Stimulated activated CD8-positive, alpha-beta memory T cell treated with anti-CD3 and anti-CD28 coated beads, Interleukin-4, amount 100 ng/mL, for 4 hours (primary cell): Measurements from ENCODE around the gene SULT4A1.

Experiments
- DNase-seq, 2 donors: peaks; one replicate each; pipeline ENCODE4 v3.0.0-alpha.2; 2020; ENCODE audit warnings: low read depth in 2 of 2, low spot score in 1 of 2

Gene SULT4A1

GRCh38 chr22:43845981-43846380 is 16.3 kb downstream of the SULT4A1 start:
- DNase-seq, result no peak

GRCh38 chr22:43844560-43845545 is 17.5 kb downstream of the SULT4A1 start:
- DNase-seq, result no peak

DNA sequence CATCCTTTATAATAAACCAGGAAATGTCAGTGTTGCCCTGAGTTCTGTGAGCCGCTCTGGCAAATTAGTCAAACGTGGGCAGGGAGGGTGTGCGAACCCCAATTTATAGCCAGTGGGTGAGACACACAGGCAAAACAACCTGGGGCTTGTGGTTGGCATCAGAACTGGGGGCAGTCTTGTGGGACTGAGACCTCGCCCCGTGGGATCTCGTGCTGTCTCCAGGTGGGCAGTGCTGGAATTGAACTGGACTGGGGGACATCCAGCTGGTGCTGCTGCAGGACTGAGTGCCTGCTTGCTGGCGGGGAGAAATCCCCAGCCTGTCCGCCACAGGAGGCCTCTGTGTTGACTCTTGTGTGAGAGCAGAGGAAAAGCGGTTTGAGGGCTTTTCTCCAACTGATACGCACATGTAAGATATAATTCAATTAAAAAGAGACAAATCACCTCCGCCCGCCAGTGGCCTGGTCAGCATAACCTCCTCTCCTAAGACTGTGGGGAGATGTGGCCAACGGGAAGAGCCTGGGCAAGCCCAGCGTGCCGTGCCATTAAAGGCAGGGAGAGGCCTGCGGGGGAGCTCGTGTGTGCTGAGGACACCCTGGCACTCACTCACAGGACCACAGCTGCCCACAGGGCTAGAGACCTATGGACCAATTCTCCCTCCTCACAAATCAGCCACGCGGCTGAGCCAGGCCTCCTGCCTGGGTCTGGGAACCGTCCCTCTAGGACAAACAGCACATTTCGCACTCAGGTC is 18.4 kb downstream of the SULT4A1 start:
- DNase-seq, result no peak

DNA sequence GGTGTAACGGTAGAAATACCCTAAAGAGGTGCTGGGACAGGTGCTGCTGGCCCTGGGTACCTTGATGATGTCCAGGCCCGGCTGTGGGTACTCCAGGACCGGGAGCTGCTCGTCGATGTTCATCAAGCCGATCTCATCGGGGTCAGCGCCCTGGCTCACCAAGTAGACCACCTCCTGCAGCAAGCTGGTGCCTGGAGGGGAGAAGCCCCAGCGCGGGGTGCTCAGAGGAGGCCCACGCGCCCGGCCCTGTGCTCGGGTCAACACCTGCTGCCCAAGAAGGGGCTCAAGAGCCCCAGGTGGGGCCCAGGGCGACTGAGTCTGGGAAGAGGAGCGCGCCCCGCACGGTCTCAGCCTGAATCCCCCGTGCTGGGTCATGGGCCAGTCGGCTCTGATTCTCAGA is 20.6 kb downstream of the SULT4A1 start:
- no peak for DNase-seq

- DNase-seq, result no peak
Observed at GRCh38 chr22:43840851-43841250, 21.5 kb downstream of the SULT4A1 start.

- no peak for DNase-seq
Observed at GRCh38 chr22:43840431-43840830, 21.9 kb downstream of the SULT4A1 start.

GRCh38 chr22:43839781-43840180 is 22.5 kb downstream of the SULT4A1 start:
- no peak for DNase-seq

GRCh38 chr22:43838571-43839307 is 23.6 kb downstream of the SULT4A1 start:
- no peak for DNase-seq

- no peak for DNase-seq
Observed at GRCh38 chr22:43838161-43838560, 24.2 kb downstream of the SULT4A1 start.

DNA sequence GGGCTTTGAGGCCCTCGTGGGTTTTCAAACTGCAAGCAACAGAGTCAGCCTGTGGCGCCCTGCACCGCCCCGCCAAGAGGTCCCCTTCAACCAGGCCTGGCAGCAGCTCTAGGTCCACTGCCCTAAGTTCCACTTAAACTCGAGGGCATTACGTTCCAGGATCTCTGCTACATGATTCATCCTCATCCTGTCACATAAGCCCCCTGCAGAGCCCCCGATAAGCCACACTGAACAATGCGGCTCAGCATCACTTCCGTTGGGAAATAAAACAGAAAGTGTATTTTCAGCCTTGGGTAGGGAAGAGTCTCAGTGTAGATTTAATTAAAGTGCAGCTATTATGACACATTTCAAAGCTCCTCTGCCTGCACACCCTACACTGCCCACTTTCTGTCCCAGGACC is 24.6 kb downstream of the SULT4A1 start:
- DNase-seq, result no peak

GRCh38 chr22:43835736-43836135 is 26.6 kb downstream of the SULT4A1 start:
- no peak for DNase-seq

- DNase-seq, result no peak
Observed at GRCh38 chr22:43835166-43835565, 27.1 kb downstream of the SULT4A1 start.

- no peak for DNase-seq
Observed at GRCh38 chr22:43833286-43834240, 28.8 kb downstream of the SULT4A1 start.

DNA sequence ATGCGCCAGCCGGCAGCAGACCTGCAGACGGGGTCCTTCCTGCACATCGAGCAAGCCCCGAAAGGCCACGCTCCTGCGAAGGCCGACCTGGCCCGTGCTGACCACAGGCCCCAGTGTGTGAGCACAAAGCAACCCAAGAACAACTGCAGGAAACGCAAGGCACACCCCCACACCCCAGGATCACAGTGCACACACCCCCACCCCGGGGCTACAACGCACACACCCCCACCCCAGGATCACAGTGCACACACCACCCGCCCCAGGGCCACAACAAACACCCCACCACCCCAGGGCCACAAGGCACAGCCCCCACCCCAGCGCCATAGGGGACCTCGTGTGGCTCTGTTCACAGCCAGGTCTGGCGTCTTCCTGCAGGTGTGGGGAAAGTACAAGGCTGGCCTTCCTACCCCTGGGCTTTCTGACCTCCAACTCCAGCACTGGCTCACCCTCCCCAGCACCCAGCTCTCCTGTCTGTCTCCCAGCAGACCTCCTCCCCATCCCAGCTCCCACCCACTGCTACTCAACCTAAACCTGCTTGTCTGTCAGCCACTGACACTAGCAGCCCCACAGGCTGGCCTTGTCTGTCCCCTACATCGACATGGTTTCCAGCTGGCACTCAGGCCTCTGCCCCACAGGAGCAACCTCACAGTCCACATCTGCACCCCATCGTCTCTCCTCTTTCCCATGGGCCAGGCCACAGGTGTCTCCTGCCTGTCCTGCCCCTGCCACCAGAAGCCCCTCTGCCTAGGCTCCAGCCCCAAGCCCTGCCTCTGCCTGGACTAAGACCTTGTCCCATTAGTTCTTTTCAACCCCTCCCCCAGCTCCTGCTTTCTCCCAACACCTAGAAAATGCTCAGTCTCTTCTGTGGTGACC is 29.7 kb downstream of the SULT4A1 start:
- no peak for DNase-seq

DNA sequence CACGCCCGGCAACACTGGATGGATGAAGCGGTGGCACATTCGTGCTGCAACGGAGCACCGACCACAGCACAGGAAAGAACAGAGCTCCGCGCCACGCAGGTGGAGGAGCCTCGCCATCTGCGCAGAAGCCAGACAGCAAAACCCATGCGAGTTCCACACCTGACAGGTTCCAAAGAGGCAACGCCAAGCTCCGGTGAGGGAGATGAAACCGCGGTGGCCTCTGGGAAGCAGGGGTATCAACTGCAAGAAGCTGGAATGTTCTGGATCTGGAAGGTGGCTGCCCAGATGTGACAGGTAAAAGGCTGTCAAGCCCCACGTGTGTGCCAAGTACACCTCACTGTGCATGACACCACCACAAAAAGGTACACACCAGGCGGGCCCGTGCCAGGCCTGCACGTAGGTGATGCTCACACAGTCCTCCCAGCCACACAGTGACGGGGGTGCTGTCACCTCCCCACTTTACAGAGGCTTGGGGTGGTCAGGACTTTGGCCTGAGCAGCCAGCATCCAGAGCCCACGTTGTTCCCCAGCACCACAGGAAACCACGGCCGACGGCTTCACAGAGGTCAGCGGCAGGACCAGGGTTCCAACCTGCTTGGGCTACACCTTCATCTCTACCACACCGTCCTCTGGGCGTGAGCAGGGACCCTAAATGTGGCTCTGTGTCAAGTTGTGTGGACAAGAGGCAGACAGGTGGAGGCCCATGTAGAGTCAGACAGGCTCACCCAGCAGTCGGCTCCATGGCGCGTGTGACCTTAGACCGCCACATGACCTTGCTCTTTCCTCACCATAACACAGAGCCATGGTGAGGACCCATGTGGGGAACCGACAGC is 30.5 kb downstream of the SULT4A1 start:
- no peak for DNase-seq

DNA sequence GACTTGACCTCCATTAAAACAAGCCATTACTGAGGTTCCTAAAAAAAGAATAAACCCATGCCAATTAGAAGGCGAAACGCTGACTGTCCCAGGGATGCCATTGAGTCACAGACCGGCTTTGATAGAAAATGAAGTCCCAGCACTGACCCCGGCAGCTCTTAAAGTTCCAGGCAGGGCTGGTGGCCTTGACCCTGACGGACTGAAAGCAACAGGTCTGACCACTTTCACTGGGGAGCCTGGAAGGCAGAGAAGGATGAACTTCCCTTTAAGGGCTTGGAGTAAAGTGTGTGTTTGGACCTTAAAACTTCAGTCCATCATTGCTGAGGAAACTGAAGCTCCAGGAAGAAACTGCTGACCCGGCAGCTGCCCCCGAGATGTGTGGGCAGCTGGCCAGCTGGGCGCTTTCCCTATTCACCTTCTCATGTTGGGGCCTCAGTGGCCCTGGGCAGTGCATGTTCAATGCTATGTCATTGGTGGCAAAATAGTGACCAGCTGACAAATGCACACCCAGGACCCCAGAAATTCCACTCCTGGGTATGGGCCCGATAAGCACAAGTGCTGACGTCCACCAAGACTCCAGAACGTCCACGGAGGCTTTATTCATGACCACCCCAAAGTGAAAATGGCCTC is 31.3 kb downstream of the SULT4A1 start:
- no peak for DNase-seq

DNA sequence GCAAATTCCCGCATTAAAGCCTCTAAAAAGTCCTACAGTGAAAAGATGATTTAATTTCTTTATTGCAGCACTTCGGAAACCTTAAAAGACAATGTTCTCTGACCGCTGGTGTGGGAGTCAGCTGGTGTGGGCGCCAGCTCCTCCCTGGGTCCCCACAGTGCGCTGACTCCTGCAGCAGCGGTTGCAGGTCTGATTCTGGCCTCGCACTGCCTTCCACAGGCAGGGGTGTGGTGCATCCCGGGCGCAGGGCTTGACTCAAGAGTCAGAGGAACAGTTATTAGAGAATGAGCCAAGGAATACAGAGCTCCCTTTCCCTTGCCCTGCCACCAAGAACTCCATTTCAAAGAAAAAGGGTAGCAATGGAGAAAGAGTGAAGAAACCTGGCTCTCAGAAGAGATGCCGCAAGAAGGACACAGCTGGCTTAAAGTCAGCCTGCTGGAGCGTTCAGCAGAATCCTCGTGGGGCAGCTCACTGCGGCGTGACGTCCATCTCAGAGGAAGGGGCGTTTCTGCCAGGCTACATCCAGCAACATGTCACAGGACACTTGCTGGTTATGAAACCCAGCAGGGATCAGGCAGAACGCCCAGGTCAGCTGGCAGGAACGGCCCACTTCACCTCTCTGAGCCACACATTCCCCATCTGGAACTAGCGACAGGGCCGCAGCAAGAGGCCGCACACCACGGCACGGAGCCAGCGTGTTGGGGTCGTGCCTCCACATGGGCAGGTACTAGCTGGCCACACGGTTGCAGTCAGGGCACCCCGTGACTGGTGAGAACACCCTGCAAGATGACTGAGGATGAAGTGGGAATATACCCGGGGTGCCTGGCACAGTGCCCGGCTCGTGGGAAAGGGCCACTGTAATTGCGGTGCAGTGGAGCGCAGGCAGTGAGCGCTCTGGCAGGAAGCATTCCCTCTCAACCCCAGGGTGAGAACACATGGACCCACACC is 32.1 kb downstream of the SULT4A1 start:
- DNase-seq, result no peak
